PFSK-1 (cell line): ENCODE data around the gene OR6C6.

Source experiments
- POLR2AphosphoS5 ChIP-seq: IDR thresholded peaks from 2 replicates; pipeline ENCODE4 v1.6.1; 2012; ENCODE audit warnings: low read depth, mild to moderate bottlenecking, control low read depth, low read length, moderate library complexity
- TAF1 ChIP-seq: IDR thresholded peaks from 2 replicates; pipeline ENCODE4 v1.6.1; 2012; ENCODE audit warnings: low read length, control low read depth, borderline replicate concordance; ENCODE audit not compliant: insufficient read depth

DNA sequence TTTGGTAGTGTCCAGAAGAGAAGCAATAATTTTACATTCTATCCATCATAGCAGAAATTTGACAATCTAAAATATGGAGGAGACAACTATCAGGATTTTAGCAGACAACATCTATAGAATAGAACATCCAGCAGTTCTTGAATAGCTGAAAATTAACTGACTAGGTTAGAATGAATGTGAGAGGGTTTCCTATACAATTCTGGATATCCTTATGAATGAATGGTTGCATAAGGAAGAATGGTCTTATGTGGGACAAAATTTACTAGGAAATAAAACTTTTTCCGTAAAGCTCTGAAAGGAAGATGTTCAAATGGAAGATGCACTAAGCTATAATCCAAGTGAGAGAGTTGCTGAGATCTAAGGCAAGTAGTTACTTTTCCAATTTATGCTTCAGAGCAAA, 34.1 kb upstream of the OR6C6 start, which contains the start of gene OR6C3:
- TF ChIP-seq POLR2AphosphoS5 (no peak), TAF1 (no peak)
